MV-4-11 (cell line): Measurements from ENCODE around the gene PRKCB.

Experiments used
- DNase-seq: peaks from one replicate; lab custom pipeline; 2025; lab: John Stamatoyannopoulos, UW

The PRKCB gene

DNA sequence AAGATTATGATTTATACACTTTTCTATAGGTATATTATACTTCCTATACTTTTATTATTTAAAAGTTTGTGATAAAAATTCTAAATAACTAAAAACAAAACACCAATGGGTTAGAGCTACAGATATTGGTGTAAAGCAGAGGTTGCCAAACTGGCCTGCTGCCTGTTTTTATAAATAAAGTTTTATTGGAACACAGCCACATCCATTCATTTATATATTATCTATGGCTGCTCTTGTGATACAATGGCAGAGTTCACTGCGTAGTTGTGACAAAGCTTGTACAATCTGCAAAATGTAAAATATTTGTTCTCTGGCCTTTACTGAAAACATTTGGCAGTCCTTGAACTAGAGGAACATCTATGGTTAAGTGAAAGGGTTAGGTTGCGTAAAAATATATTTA, 208.7 kb downstream of the PRKCB start:
- no peak for DNase-seq

DNA sequence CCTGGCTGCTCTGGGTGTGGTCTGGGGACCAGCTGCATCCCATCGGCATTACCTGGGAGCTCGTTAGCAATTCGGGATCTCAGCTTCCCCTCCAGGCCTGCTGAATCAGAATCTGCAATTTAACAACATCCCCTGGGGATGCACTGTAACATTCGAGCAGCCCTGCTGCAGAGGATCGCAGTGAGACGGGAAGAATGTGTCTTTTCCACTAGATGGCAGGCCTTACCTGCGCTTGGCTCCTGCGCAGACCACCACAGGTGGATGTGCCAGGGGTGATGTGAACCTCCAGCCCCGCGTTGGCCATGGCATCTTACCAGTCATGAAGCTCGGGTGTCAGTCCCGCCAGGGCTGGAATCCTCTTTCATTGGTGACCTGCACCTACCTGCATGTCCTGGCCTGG, 209.9 kb downstream of the PRKCB start:
- DNase-seq = no peak

DNA sequence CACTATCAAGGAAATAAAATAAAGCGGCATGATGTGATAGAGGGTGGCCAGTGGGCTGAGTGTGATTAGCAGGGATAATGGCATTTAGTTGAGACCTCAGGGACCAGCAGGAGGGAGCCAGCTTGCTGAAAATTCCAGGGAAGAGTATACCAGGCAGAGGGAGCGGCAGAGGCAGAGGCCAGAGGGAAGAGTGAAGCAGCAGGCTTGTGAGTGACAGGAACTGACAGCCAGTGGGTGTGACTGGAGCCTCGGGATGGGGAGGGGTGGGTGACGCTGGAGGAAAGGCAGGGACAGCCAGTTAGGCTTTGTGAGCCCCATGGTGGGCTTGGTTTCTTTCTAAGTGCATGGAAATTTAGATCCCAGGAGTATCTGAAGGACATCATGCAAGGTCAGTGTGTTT, 210.7 kb downstream of the PRKCB start:
- DNase-seq = no peak

DNA sequence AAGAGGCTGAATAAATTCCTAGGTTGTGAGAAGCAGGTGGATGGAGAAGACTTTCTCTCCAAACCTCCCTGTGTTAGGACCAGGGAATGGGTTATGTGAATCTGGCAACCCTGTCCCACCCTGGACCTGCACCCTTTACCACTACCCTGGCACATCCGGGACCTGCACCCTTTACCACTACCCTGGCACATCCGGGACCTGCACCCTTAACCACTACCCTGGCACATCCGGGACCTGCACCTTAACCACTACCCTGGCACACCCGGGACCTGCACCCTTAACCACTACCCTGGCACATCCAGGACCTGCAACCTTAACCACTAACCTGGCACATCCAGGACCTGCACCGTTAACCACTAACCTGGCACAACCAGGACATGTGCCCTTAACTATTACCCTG, 213.3 kb downstream of the PRKCB start:
- DNase-seq = no peak

DNA sequence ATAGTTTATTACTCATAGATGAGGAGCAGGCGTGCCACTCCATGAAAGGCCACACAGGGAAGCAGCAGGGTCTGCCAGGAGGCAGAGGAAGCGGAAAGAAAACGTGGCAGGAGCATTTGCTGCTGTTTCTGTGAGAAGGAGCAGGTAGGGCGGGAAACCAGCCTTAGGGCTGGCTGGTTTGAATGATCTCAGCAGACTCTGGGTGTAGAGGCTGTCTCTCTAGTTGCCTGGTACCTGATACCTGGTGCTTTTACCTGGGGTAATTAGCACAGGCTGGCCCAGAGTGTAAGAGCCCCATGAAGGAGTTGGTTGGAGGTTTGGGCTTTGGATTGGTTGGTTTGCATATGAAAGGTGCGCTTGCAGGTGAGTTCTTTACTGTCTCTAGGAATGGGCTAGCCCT, 215.3 kb downstream of the PRKCB start:
- no peak for DNase-seq

DNA sequence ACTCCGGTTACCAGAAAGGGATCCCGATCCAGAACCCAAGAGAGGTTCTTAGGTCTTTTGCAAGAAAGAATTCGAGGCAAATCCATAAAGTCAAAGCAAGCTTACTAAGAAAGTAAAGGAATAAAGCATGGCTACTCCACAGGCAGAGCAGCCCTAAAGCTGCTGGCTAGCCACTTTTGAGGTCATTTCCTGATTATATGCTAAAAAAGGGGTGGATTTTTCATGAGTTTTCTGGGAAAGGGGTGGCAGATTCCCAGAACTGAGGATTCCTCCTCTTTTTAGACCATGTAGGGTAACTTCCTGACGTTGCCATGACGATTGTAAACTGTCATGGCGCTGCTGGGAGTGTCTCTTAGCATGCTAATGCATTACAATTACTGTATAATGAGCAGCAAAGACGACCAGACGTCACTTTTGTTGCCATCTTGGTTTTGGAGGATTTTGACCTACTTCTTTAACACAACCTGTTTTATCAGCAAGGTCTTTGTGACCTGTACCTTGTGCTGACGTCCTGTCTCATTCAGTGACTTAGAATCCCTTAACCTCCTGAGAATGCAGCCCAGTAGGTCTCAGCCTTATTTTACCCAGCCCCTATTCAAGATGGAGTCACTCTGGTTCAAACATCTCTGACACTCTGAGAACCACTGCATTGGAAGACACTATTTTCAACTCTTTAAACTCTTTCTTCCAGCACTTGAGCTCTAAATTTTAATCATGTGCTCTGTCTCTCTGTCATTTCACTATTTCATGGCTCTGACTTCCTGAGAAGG, 216.7 kb downstream of the PRKCB start:
- DNase-seq = no peak

DNA sequence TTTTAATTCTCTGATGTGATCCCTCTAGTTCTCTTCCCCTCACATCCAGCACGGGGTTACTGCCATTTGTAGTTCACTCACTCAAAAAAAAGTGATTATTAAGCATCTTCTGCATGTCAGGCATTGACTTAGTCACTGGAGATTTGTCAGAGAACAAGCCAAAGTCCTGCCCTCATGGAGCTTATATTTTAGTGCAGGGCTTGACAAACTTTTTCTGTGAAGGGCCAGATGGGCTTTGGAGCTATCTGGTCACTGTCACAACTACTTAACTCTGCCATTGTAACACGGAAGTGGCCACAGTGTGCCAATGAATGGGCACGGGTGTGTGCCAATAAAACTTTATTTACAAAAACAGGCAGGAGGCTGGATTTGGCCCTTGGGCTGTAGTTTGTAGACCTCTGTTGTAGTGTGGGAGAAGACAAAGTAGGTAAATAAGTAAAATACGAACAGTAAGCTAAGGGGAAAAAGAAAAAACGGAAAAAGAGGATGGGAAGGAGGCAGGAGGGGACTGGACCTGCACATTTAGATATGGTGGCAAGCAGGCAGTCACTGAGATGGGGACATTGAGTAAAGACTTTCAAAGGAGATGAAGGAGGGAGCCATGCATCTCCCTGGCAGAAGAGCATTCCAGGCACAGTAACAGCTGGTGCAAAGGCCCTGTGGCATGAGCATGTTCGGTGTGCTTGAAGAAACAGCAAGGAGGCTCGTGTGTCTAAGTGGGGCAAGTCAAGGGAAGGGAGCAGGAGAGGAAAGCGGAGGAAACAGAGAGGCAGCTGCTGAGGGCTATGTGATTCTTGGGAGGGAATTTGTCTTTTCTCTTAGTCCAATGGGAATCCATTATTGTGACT, 217.5 kb downstream of the PRKCB start:
- DNase-seq = no peak

DNA sequence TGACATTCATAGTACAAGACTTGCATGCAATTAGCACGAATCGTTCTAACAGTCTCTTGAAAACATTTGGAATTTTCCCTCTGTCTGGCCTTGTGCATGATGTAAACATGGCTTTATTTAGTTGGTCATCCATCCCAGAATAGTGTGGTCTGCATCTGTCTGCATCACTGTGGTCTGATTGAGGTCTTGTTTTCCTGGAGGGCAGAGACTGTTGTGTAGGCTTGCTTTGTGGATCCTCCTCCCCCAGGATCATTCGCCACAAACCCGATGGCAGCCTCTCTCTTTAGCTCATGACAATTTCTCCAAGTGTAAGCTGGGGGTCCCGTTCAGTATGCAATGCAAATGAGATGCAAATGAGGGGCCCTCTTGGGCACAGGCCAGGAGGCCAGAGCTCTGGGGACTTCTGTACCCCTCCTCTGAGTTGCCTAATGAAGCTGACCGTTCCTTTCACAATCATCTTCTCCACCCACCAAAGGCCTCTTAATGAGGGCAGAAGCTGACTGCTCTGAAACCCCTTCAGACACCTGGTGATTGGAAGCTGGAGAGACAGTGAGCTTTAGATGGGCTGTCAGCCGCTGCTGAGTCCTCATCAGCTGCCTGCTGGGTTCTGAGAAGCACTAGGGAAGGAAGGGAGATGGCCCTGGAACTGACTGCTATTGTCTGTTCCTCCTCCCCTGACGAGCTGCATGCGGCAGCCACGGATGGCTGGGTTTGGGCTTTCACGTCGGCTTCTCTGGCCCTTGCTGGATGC, 219.1 kb downstream of the PRKCB start:
- DNase-seq = no peak

DNA sequence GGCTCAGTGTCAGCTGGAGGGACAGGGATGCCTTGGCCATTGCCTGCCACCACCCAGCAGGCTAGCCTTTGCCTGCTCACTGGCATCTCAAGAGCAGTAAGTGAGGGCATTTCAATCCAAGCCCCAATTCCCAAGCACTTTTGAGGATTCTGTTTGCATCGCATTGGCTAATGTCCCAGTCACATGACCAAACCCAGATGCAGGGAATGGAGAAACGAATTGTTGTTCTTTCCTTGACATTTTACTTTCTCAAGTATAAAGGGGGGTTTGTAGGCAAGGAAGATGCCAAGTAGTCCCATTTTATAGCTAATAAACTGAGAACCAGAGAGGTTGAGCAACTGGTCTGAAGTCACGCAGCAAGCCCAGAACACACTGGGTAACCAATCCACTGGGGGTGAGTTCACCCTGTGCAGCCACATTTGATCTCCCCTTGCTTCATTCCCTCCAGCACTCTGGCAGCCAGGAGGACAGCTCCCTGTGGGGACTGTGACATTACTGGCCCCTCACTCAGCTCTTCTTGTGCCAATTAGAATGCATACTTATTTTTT, 226.6 kb downstream of the PRKCB start:
- DNase-seq = no peak

DNA sequence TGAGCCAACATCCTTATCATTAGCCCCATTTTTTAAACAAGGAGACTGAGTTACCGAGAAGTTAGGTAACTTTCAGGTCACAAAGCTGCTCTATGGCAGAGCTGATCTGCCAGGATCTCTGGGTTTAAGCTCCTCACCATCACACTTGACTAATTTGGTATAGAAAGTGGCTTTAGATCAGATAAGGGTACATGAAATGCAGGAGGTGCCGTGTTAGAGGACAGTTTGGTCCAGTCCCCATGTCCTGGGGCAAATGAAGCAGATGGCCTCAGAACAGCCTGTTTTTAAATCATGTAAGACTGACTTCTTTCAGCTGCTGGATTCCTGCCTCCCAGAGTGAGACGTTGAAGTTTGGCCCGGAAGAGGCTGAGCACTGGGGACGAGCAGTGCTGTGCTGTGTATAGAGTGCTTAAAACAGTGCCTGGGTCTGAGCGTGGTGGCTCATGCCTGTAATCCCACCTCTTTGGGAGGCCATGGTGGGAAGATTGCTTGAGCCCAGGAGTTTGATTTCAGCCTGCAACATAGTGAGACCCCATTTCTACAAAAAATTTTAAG, 233.3 kb downstream of the PRKCB start:
- DNase-seq = no peak

DNA sequence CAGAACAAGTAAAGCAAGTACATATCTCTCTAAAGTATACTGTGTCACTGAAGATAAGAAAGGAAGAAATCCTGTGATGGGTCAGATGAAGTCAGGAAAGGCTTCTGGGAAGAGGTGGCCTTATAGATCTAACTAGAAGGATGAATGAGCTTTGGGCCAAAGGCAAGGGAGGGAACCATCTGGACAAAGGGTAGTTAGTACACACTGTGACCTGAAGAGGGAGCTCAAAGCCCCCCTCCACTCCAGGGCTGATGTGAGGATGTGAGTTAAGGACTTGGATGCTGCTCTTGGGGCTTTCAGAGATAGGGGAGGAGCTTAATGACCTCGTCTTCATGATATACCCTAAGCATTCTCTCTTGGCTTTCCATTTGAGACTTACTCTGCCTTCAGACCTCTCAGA, 235.1 kb downstream of the PRKCB start:
- DNase-seq = peak; percentile 57

DNA sequence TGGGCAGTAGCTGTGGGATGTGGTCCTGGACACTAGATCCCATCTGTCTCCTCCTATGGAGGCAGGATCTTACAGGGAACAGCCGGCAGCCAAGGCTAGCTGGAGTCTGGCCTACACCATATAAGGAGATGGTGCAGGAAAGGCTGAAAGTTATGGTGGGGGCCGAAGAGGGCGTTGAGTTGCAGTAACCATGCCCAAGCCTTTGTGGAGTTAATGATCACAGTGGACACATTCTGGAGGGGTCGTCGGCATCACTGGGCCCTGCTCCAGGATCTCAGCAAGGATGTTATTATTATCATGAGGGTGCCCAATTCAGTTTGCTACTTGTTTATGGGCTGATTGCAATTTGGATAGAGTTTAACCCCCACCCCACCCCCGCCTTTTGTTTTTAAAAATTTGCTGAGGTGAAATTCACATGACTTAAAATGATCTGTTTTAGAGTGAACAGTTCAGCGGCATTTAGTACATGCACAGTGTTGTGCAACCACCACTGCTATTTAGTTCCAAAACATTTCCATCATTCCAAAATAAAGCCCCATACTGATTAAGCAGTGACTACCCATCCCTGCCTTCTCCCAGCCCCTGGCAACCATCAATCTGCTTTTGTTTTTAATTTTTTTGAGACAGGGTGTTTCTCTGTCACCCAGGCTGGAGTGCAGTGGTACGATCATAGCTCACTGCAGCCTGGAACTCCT, 236.0 kb downstream of the PRKCB start:
- no peak for DNase-seq

DNA sequence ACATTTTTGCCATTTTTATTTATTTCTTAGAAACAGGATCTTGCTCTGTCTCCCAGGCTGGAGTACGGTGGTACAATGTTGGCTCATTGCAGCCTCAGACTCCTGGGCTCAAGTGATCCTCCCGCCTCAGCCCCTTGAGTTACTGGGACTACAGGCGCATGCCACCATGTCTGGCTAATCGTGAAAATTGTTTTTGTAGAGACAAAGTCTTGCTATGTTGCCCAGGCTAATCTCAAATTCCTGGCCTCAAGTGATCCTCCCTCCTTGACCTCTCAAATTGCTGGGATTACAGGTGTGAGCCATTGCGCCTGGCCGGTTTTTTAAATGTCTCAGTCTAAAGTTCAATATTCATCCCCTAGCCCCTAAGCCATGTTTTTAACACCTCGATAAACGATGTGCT, 237.5 kb downstream of the PRKCB start:
- DNase-seq = no peak

DNA sequence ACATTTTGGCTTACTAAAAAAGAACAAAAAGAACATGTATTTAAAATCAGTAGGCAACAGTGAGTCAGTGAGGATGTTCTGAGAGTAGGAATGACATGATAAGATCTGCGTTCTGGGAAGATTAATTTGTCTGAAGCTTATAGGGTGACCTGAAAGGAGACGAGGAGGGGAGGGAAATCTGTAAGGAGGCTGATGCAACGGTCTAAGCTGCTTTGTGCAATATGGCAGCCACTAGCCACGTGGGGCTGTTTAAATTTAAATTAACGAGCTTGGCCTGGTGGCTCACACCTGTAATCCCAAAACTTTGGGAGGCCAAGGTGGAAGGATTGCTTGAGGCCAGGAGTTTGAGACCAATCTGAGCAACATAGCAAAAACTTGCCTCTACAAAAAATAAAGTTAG, 238.8 kb downstream of the PRKCB start:
- no peak for DNase-seq

DNA sequence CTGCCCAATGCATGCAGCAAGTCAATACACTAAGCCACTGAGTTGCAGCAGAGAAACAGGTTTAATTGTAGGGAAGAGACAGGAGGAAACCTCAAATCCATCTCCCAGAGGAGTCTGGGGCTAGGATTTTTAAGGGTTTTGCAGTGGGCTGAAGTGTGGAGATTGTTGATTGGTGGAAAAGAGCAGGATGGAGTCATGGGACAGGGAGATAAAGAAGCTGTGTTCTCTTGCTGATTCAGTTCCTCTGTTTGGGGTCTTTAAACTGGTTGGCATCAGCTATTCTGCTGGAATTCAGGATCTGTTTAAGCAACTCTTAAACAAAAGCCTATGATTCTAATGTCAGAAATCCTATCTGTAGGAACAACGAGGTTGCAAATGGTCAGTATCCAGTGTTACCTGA, 239.5 kb downstream of the PRKCB start:
- no peak for DNase-seq

DNA sequence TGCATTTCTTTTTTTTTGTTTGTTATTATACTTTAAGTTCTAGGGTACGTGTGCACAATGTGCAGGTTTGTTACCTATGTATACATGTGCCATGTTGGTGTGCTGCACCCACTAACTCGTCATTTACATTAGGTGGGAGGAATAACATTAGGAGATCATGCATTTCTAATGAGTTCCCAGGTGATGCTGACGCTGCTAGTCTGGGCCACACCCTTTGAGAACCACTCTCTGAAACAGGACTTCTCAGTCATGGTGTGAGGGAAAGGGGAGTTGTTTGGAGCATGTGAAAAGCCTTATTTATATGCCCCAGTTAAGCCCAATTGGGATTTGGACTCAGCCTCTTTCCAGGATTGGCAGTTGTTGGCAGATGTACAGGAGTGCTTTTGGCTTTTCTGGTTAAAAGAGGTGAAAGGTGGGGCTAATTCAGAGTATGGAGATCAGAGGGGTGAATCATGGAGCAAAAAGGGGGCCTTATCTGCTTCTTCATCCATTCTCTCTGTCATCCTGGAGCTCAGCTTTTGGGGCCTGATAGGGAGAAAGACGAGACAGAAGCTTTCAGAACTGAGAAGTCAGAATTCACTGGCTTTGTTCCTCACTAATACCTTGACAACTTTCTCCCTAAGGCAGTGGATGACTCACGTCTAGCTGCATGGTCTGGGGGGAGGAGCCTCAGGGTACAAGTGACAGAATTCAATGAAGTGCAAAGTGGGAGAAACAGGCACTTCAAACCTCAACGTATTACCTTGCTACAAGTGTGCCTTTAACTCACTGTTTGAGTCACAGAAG, 240.3 kb downstream of the PRKCB start:
- DNase-seq = no peak

DNA sequence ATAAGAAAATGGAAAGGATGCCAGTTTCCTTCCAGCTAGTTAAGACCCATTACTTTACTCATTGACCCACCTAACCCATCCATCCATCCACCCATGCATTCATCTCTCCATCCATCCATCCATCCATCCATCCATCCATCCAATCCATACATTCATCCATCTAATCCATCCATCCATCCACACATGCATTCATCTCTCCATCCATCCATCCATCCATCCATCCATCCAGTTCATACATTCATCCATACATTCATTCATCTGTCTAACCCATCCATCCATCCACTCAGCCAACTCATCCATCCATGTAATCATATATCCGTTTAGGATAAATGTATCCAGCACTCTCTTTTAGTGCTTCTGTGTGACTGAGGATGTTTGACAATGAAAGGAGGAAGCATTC, 241.5 kb downstream of the PRKCB start:
- no peak for DNase-seq

DNA sequence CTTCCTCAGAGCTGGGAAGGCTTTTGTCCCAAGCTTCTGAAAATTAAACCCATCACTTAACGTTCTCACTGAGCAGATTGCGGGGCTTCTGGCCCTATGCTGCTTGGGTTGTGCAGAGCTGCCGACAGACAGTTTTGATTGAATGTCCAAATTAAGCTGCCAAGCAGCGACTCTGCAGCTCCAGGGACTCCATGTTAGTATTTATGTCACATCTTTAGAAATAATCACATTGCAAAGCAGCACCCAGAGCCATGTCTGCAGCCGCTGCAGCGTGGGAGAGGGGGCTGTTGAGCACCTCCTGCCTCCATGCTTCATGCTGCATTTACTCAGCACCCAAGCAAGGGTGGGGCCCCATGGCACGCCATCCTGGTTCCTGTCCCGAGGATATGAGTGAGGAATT, 242.2 kb downstream of the PRKCB start:
- DNase-seq = no peak

DNA sequence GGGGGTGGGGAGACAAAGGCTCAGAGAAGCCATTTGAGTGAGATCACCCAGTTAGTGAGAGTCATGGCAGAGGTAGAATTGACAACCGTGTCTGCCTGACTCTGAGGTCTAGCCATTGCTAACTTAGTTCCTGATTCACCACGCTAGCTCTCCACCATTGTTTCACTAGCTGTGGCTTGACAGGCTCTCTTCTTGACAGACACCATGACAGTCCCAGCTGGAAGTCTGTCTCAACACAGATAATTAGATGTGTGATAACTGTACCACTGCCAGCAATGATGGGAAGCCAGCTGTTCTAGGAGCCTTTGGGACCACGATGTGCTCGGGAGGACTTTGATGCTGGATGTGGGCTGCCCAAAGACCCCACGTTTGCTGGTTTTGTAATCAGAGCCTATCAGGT, 249.9 kb downstream of the PRKCB start:
- DNase-seq = no peak

DNA sequence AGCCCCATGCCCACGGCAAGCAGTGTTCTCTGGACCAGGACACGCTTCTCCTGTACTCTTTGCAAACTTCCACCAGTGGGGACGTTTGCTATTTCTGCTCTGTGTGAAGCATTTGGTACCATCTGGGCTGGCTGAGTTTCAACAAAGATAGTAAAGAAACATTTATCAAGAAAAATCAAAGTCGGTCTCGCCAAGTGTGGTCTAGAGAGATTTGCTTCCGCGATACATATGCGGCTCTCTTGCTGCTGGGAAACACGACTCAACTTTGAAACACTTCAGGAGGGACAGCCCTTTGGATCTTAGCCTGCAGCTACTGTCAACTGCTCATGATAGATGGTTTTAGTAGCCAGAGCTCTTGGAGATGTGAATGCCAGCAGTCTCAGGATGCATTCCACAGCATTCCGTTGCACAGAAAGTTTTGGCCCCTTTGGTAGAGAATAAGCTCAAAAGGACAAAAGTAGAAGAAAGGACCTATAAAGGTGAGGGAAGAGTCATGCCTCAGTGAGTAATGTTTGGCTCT, 252.2 kb downstream of the PRKCB start:
- DNase-seq = no peak

DNA sequence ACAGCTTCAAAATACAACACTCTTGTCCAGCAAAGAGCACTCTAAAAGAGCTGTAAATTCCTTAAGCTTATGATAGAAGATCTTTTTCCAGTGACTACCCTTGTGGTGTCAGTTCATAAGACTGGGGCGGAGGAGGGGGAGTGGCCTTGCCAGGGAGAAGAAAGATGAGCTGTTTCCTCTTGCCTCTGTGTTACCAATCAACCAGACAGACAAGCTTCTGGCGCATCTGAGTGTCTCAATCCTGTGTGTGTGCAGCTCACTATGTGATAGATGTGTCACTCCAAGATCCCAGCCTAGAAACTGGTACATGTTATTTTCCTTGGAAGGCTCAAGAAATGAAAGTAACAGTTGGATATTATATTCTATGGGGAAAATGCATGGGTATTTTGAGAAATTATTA, 253.0 kb downstream of the PRKCB start:
- DNase-seq = peak; percentile 55
